ENCODE data around the gene EML6. TPM values are rescaled to one million over a fixed set of nuclear protein-coding genes. Genes with fewer than 3 reads are reported as not detected.

The EML6 gene
- total and polyA plus RNA-seq, 2 experiments from 2014 or later = 2.7 to 6.2 TPM

GRCh38 chr2:54677476-54678265, 45.8 kb upstream of the EML6 start:
- DNase-seq (ENCODE audit: low spot score) = no peak
- Mint-ChIP-seq H3K27me3 (ENCODE audit: insufficient read depth, low read depth, poor library complexity) (peaks cover 9% of the 10 kb centered on the region), H3K36me3 (ENCODE audit: low read depth) (no peaks in the 10 kb centered on the region), H3K4me3 (no peak overlapping the region), H3K4me1 (peaks cover 13% of the 10 kb centered on the region), H3K27ac (no peak overlapping the region), H3K9me3 (no peaks in the 10 kb centered on the region)
- H3K4me1 ChIP-seq (ENCODE audit: insufficient read depth) = peaks cover 8% of the 10 kb centered on the region
- no peak overlapping the region for H3K27ac ChIP-seq (ENCODE audit: low read depth)
- H3K4me2 ChIP-seq = no peak overlapping the region
- TF ChIP-seq CTCF (conservative IDR thresholded peaks at IDR 0.05; ENCODE audit: low read depth in 2 of 2) (peak; percentile 14 to 22; a peak in 2 of 4 replicates), NANOG (IDR thresholded peaks at IDR 0.05; ENCODE audit: borderline replicate concordance) (no peak)
- no peaks in the 10 kb centered on the region for H3K36me3 ChIP-seq (ENCODE audit: insufficient read depth)
- H3F3A ChIP-seq (replicated peaks; ENCODE audit: low read depth) = no peaks in the 10 kb centered on the region
- ATAC-seq = no peak
- H3K4me3 ChIP-seq = no peak overlapping the region
- H3K27me3 ChIP-seq (ENCODE audit: insufficient read depth) = no peaks in the 10 kb centered on the region
- no peaks in the 10 kb centered on the region for H3K9me2 ChIP-seq (ENCODE audit: insufficient read depth)
- no peaks in the 10 kb centered on the region for H4K20me1 ChIP-seq (replicated peaks; ENCODE audit: insufficient read depth)
- no peaks in the 10 kb centered on the region for H3K79me2 ChIP-seq (replicated peaks; ENCODE audit: insufficient read depth)
- H2AFZ ChIP-seq = peak overlapping the region; percentile 59; the same call in 1 of the 2 replicates

- no peak overlapping the region for H3K27ac Mint-ChIP-seq
- no peaks in the 10 kb centered on the region for H3K9me3 Mint-ChIP-seq
- no peaks in the 10 kb centered on the region for H3F3A ChIP-seq (replicated peaks; ENCODE audit: low read depth)
Observed at GRCh38 chr2:54678719-54679118, 44.7 kb upstream of the EML6 start.

More at GRCh38 chr2:54678719-54679118, 44.7 kb upstream of the EML6 start:
- Mint-ChIP-seq H3K36me3 (ENCODE audit: low read depth) (no peaks in the 10 kb centered on the region), H3K27me3 (ENCODE audit: insufficient read depth, low read depth, poor library complexity) (peaks cover 9% of the 10 kb centered on the region), H3K4me1 (peaks cover 4% of the 10 kb centered on the region; the same call in 2 of the 3 replicates), H3K4me3 (no peak overlapping the region)
- Histone ChIP-seq H3K4me3 (no peak overlapping the region), H3K9me2 (ENCODE audit: insufficient read depth) (no peaks in the 10 kb centered on the region), H3K79me2 (replicated peaks; ENCODE audit: insufficient read depth) (no peaks in the 10 kb centered on the region), H3K36me3 (ENCODE audit: insufficient read depth) (no peaks in the 10 kb centered on the region), H4K20me1 (replicated peaks; ENCODE audit: insufficient read depth) (no peaks in the 10 kb centered on the region), H3K4me1 (ENCODE audit: insufficient read depth) (no peaks in the 10 kb centered on the region), H3K27ac (ENCODE audit: low read depth) (no peak overlapping the region), H3K27me3 (ENCODE audit: insufficient read depth) (no peaks in the 10 kb centered on the region), H2AFZ (no peak overlapping the region), H3K4me2 (no peak overlapping the region)
- no peak for TF ChIP-seq CTCF (conservative IDR thresholded peaks at IDR 0.05; ENCODE audit: low read depth in 2 of 2)
- no peak for TF ChIP-seq ZNF114 (CRISPR knock-in tag; IDR thresholded peaks at IDR 0.05)
- TF ChIP-seq JUNB (IDR thresholded peaks at IDR 0.05; ENCODE audit: unreplicated experiment) = no peak
- TF ChIP-seq ETS1 (IDR thresholded peaks at IDR 0.05) = no peak
- no peak for TF ChIP-seq STAT1 (IDR thresholded peaks at IDR 0.05; ENCODE audit: unreplicated experiment)
- TF ChIP-seq POLR2AphosphoS5 (IDR thresholded peaks at IDR 0.05; ENCODE audit: low read depth) = no peak
- ATAC-seq (no peak), DNase-seq (ENCODE audit: low spot score) (no peak)

Data from GM23338 (cell line).